Omental fat pad (tissue), 4 donors: ENCODE data around the gene SORCS3. TPM values are rescaled to one million over a fixed set of nuclear protein-coding genes. Genes with fewer than 3 reads are reported as not detected.

Experiments used
- ATAC-seq: fragments of 150-250 bp; one replicate; pipeline ENCODE4 v1.9.1; 2016; ENCODE audit warnings: mild to moderate bottlenecking, moderate library complexity; ENCODE audit not compliant: low FRiP score
- DNase-seq: peaks from one replicate; pipeline ENCODE4 v3.0.0-alpha.2; 2019; ENCODE audit warnings: low spot score
- total RNA-seq, 4 donors: library from RNA; depleted of rRNA; stranded (reverse); fragments of >200 nt; gene quantifications; one replicate each; pipeline ENCODE4 v1.1.0, GENCODE V29; 2016
- TF ChIP-seq, protein P1 (sequence below), 3 donors: fragments of 450-650 bp; IDR thresholded peaks; one replicate each; pipeline ENCODE4 v1.5.1; 2016 to 2017; ENCODE audit warnings: antibody characterized with exemption in 3 of 3, mild to moderate bottlenecking in 3 of 3, moderate library complexity in 2 of 3

The SORCS3 gene
- total RNA-seq, 4 donors from 2014 or later, result not detected

GRCh38 chr10:105159268-105159667 is 518.2 kb downstream of the SORCS3 start:
- ATAC-seq, result no peak
- TF ChIP-seq, protein P1, sequence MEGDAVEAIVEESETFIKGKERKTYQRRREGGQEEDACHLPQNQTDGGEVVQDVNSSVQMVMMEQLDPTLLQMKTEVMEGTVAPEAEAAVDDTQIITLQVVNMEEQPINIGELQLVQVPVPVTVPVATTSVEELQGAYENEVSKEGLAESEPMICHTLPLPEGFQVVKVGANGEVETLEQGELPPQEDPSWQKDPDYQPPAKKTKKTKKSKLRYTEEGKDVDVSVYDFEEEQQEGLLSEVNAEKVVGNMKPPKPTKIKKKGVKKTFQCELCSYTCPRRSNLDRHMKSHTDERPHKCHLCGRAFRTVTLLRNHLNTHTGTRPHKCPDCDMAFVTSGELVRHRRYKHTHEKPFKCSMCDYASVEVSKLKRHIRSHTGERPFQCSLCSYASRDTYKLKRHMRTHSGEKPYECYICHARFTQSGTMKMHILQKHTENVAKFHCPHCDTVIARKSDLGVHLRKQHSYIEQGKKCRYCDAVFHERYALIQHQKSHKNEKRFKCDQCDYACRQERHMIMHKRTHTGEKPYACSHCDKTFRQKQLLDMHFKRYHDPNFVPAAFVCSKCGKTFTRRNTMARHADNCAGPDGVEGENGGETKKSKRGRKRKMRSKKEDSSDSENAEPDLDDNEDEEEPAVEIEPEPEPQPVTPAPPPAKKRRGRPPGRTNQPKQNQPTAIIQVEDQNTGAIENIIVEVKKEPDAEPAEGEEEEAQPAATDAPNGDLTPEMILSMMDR (IDR thresholded peaks at IDR 0.05), result no peak
- no peak for DNase-seq

GRCh38 chr10:105161149-105161548 is 520.1 kb downstream of the SORCS3 start:
- no peak for DNase-seq
- TF ChIP-seq, protein P1 (IDR thresholded peaks at IDR 0.05), result no peak
- no peak for ATAC-seq

DNA sequence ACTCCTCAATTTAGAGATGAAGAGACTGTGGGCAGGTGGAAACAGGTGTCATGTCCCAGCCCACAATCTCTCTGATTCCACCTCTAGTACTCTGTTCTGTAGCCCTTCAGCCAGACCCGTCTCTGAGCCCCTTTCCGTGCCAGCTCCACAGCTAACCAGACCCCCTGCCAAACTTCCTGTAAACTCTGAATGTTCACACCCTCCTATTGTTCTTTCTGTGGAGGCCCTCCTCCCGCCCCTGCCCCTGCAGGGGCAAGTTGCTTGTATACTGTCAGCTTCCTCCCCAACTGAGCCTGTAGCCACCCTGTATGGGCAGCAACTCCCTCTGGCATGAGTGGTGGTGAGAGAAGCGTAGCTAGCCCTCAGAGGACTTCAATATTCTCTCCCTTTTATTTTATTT is 520.7 kb downstream of the SORCS3 start:
- TF ChIP-seq, protein P1 (IDR thresholded peaks at IDR 0.05), result no peak
- ATAC-seq (no peak), DNase-seq (no peak)

- TF ChIP-seq, protein P1 (IDR thresholded peaks at IDR 0.05), result no peak
- ATAC-seq (no peak), DNase-seq (no peak)
Measured at GRCh38 chr10:105170521-105170920, 529.4 kb downstream of the SORCS3 start.

- ATAC-seq (no peak), DNase-seq (no peak)
- TF ChIP-seq, protein P1 (IDR thresholded peaks at IDR 0.05), result no peak
Measured at GRCh38 chr10:105171945-105172344, 530.9 kb downstream of the SORCS3 start.

DNA sequence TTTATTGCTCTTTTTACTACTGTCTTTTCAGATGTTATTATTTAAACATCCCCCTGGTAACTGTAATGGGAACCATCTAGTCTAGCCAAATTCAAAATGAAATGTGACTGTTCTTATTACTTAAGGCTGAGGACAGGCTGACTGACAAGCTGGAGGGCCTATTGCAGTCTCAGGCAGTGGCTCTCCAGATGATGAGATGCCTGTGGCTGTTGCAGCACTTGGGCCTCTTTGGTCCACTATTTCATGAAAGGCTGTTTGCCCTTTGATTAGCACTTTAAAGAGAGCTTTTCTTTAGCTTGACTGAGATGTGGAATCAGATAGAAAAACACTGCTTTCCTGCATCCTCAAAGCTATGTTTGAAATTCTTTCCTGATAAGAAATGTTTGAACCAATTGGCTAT is 540.5 kb downstream of the SORCS3 start:
- ATAC-seq (no peak), DNase-seq (no peak)
- TF ChIP-seq, protein P1 (IDR thresholded peaks at IDR 0.05), result no peak

DNA sequence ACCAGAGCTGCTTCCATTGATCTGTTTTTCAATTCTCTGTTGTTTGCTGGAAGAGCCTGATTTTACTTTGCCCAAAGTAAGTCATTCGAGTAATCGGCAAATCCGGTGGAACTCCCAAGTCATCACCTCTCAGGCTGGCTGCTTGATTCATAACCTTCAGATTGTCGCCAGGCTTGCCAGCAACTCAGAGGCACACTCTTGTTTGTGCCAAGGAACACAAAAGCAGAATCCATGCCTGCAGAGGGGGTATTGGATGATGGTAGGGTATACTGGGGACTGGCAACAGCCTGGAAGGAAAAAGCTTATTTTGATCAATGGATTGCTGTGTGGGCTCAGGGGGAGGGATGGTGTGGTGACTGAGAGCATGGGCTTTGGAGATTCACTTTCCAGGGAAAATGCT is 542.4 kb downstream of the SORCS3 start:
- TF ChIP-seq, protein P1 (IDR thresholded peaks at IDR 0.05), result no peak
- DNase-seq, result no peak

More for the DNA sequence above, 542.4 kb downstream of the SORCS3 start:
- no peak for ATAC-seq
